ENCODE measurements around the gene VSNL1. TPM values are rescaled to one million over a fixed set of nuclear protein-coding genes. Genes with fewer than 3 reads are reported as not detected.

Gene VSNL1
- total RNA-seq, 1 experiment from 2014 or later = 9.9 TPM

GRCh38 chr2:17604050-17604449, 63.6 kb downstream of the VSNL1 start:
- no peak overlapping the region for H2BK20ac ChIP-seq (ENCODE audit: low read depth, low read length, poor library complexity, severe bottlenecking)
- H3K9me3 ChIP-seq (ENCODE audit: control insufficient read depth, low read depth, low read length) = no peaks in the 10 kb centered on the region
- H4K8ac ChIP-seq (replicated peaks; ENCODE audit: insufficient read length, low read depth, low read length) = no peak overlapping the region
- no peak overlapping the region for H3K56ac ChIP-seq (ENCODE audit: insufficient read length, low read depth, low read length)
- no peaks in the 10 kb centered on the region for H3K27me3 ChIP-seq (ENCODE audit: insufficient read depth, low read length)
- no peak overlapping the region for H3K27ac ChIP-seq (ENCODE audit: insufficient read length, low read depth, low read length)
- H3K79me2 ChIP-seq (ENCODE audit: insufficient read depth, low read length) = no peaks in the 10 kb centered on the region
- H3K18ac ChIP-seq (ENCODE audit: insufficient read length, low read depth, low read length) = no peak overlapping the region
- no peak overlapping the region for H2BK15ac ChIP-seq (ENCODE audit: low read depth, low read length)
- H3K4me1 ChIP-seq (ENCODE audit: insufficient read depth, low read length) = peaks cover 4% of the 10 kb centered on the region; the same call in 1 of the 2 replicates
- Mint-ChIP-seq H3K9me3 (no peaks in the 10 kb centered on the region), H3K4me1 (peaks cover 14 to 19% of the 10 kb centered on the region in 2 experiments), H3K4me3 (no peak overlapping the region), H3K27ac (peak overlapping the region in 2 of 3 experiments; percentile 20 to 73; a peak in 3 of 7 replicates), H3K27me3 (ENCODE audit: low read depth) (no peaks in the 10 kb centered on the region), H3K36me3 (ENCODE audit: insufficient read depth in 1 of 3, low read depth in 3 of 3) (peaks cover 5 to 18% (median 11%) of the 10 kb centered on the region in 3 experiments)
- no CpG with 5 or more reads among the region's 5 CpGs for WGBS (ENCODE audit: extremely low coverage, insufficient read length, low lambda C conversion rate)
- no peak overlapping the region for H2AFZ ChIP-seq (ENCODE audit: low read length)
- no peaks in the 10 kb centered on the region for H4K20me1 ChIP-seq (ENCODE audit: control insufficient read depth, insufficient read depth, insufficient read length)
- H3K79me1 ChIP-seq (ENCODE audit: insufficient read depth, low read depth, low read length, poor library complexity, severe bottlenecking) = no peaks in the 10 kb centered on the region
- H3K4ac ChIP-seq (ENCODE audit: low read depth, low read length) = no peak overlapping the region
- no peak overlapping the region for H4K91ac ChIP-seq (ENCODE audit: insufficient read length, low read depth, low read length)
- H4K5ac ChIP-seq (ENCODE audit: insufficient read length, low read depth, low read length) = no peak overlapping the region
- no peak overlapping the region for H3K23ac ChIP-seq (ENCODE audit: insufficient read length, low read depth, low read length)
- no peak overlapping the region for H3K4me2 ChIP-seq (ENCODE audit: insufficient read depth, insufficient read length, low read length)
- DNase-seq = peak; percentile 47
- H3K9ac ChIP-seq (ENCODE audit: extremely low read depth, insufficient read length, low read length) = no peak overlapping the region
- no peak for TF ChIP-seq CTCF (conservative IDR thresholded peaks at IDR 0.05)
- no peak overlapping the region for H2BK120ac ChIP-seq (ENCODE audit: low read depth, low read length, poor library complexity, severe bottlenecking)
- no peak overlapping the region for H3K14ac ChIP-seq (ENCODE audit: insufficient read depth, low read length)
- H2BK5ac ChIP-seq (ENCODE audit: insufficient read length, low read length) = no peak overlapping the region
- H3K23me2 ChIP-seq (ENCODE audit: insufficient read length, low read depth, low read length, poor library complexity, severe bottlenecking) = no peaks in the 10 kb centered on the region
- no peak overlapping the region for H3T11ph ChIP-seq (ENCODE audit: low read length)
- H2AK5ac ChIP-seq (ENCODE audit: insufficient read length, low read length) = no peak overlapping the region
- H2BK12ac ChIP-seq (ENCODE audit: insufficient read length, low read depth, low read length) = no peak overlapping the region
